Measurements from ENCODE around the gene TLE1.
A peak's percentile ranks its signal among the peaks of the same experiment; 100 is the strongest.

The TLE1 gene

DNA sequence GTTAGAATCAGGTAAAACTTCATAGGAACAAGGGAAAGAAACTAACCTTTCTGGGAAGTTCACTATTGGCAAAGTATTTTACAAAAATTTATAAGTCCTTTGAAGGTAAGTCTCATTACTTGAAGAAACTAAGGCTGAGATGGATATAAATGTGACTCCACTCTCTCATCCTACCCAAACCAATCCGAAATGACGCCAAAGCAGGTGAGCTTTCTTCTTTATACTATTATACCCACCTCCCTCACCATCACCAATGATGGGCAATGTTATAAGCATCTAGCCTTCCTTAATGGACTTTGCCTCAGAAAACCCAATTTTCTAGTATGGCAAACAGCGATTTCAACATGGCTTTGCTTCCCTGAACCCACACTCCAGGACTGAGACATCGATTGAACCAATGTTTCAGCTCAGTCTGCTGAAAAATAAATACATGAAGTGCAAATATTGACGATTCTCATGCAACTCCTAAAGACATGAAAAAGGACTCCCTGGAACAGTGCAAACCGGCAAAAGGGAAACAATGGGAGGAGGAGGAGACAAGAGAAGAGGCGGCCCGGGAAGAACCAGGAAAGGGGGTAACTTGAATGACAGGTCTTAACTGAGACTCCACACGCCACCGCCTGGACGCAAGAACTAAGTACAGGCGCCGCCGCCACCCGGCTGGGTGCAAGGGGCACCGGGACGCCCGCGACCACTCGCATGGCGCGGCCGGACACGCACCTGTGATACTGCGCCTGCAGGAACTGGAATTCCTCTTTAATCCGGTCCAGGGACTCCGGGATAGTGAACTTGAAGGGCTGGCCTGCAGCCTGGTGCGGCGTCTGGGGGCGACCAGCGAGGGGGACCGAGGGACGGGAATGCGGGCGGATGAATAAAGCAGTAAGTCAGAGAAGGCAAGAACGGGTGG lies 2.5 kb downstream of the TLE1 start:
- DNase-seq = peak; percentile 49

DNA sequence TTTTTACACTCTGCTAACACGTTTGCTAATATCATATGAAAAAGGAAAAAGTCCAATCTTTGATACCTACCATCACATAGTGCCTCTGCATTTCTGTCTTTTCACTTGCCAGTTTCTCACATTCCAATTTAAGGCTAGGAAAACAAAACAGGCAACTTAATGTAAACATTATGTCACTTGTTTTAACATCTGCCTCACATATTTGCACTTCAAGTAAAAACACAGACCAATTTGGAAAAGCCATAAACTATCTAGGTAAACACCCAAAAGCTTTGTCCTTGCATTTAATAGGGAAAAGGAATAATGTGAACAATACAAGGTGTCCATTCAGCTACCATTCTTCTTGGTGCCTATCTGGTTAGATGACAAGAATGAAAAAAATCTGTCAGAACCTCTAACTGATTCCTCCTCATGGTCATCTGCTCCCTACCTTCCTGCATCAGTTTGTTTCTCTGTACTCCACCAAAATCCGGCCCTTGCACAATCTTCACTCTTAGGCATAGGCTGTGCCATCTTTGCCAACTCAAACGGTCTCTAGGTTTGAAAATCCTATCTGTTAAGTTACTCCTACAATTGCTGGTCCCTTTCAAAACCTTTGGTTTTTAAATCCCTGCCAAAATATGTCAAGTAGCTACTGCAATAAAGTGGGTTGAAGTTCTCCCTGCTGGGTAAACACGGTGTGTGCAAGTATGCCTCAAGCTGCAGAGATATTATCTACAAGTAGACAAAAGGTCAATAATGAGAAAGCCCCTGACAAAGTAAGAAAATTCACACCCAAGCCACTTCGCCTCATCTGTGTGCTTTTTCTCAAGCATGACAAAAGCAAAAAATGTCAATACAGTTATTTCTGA lies 3.4 kb downstream of the TLE1 start:
- no peak for DNase-seq

DNA sequence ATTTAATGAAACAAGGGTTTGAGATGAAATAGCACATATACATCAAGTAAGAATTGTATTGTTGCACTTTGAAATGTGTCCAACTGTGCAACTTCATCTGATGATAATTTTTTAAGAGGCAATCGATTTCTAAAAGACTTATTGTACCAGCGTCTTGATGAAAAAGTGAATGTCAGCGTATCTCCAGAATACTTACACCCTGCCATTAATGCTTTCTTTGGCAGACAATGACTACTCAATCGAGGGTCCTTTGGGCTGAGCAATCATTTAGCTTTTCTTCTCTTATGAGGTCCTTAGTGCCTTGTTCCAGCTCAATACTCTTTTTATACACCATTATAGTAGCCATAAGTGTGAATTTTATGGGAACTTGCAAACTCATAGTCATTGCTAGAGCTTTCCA lies 4.7 kb downstream of the TLE1 start:
- DNase-seq = no peak

DNA sequence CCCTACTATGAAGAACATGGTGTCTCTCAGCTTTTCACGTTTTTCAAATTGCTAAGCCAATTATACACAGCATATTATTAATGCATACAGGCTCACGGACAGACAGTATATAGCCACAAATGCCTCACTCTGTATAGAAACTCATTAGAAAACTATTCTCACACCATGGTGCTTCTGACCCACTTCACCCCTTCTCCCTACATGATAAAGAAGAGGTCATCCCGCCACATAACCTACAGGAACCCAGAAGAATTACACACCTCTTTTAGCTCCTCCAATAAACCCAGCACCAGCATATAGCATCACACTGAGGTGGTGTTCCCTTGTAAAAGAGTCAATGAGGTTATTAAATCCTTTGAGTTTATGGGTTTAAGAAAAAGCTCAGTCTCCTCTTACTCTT lies 5.6 kb downstream of the TLE1 start:
- no peak for DNase-seq

DNA sequence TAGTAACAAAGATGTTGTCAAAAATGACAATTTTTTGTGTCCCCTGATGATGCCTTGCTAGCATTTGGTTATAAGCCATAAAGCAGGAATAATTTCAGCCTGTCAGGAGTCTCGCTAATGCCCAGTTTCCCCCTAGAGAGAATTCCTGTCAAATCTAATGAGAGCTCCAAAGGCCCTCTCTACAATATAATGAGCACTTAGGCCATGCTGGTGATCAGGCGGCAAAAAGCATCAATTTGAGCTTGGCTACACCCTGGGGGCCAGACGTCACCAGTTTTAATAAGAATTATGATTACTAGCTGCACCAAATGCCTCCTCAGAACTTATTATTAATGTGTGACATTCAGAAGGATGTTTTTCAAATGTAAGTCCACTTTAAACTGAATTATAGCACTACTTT lies 6.1 kb downstream of the TLE1 start:
- DNase-seq = no peak

DNA sequence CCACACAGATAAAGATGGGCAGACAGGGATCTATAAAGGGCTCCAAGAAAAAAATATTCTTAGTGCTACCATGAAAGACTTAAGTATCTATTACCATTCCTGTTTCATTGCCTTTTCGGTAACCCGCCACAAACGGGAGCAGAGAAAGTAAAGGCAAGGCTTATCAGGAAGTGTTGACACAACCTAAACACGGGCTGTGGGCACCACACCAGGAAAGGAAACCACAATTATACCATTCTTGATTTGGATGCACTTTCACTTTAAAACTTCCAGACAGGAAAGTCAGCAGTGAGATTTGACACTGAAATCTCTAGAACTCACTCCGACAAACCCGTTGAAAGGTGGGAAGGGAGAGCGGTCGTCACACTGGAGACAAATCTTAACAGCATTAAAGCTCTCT lies 6.5 kb downstream of the TLE1 start:
- no peak for DNase-seq

DNA sequence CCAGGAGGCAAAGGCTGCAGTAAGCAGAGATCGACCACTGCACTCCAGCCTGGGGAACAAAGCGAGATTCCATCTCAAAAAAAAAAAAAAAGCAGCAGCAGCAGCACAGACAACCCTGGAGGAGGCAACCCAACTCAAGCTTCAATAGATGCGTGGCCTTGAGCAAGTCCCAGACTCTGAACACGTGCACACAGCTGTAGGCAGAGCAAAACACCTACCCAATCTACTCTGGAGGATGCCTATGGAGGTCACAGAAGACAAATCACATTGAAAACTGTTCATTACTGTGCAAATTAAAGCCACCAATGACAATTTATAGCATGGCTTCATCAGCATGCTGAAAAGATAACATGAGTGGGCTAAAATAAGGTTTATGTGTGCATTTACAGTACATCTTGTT lies 7.2 kb downstream of the TLE1 start:
- no peak for DNase-seq

DNA sequence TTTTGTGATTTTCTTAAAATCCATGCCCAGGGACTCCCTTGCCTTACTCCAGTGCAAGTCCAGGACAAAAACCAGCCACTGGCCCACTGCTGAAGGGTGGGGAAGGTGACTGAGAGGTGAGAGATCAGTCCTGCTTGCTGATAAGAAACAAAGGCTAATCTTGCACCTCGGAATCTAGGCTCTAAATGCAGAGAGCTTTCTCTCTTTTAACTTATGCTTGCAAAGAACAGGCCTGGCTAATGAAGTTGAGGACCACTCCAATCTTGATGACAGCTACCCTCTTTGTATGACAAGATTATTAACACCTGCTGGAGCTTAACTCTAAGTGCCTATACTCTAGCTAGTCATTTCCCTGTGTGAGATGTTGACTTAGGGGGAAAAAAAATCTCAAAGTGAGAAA lies 8.8 kb downstream of the TLE1 start:
- no peak for DNase-seq

DNA sequence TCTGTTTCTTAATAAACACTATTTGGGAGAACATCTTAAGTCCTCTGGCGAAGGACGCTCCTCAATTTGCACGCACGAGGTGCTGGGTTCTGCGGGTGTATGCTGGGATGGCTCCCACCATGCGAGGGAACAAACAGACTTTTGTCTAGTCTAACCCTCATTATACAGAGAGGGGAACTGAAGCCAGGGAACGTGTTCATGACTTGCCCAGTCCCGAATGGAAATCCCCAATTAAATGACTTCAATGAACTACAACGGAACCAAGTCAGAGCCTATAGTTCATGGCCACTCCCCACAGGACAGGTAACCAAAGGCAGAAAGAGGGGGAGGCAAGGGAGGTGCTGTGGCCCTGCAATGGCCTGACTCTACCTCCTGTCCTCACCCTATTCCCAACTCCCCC lies 9.3 kb downstream of the TLE1 start:
- no peak for DNase-seq

DNA sequence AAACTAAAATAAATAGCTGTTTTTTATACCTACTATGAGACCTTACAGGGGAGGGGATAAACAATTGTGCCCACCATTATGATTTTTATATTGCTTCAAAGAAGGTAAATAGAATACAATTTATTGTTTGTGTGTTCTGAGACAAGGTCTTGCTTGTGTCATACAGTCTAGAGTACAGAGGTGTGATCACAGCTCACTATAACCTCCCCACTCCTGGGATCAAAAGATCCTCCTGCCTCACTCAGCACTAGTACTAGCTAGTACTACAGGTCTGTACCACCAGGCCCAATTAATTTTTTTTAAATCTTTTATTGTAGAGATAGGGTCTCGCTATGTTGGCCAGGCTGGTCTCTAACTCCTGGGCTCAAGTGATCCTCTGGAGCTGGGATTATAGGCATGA lies 11.3 kb downstream of the TLE1 start:
- no peak for DNase-seq

DNA sequence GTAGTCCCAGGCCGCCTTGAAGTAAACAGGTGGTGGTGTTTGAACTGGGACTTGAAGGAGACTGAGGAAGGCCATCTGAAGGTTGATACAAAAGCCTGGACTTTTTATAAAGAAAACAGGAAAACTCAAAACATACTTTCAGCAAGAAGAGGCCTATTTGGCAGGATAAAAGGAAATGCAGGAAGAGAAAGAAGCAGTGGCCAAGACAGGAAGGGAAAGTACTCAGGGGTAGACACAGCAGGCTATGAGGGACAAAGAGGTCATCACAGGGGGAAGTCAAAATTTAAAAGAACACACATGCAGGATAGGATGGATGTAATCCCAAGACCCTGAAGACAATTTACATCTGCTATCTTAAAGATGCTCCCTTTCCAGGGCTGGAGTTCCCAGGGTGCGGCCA lies 13.0 kb downstream of the TLE1 start:
- no peak for DNase-seq

DNA sequence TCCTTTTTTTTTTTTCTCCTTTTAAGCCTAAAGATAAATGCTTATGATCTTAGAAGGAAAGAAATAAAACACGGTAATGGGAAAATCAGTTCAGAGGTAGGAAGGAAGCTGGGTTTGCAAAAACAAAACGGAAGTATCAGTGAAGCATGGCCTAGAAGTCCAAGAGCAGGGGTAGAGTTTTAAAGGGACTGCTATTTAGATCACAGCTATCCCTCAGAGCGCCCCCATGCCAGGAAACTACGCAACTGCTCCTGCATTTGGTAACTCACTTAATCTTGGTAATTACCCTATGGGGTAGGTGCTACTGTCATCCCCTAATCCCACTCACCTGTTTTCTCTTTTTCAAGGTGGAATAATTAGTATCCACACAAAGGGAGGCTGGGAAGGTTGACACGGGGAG lies 16.0 kb downstream of the TLE1 start:
- no peak for DNase-seq

DNA sequence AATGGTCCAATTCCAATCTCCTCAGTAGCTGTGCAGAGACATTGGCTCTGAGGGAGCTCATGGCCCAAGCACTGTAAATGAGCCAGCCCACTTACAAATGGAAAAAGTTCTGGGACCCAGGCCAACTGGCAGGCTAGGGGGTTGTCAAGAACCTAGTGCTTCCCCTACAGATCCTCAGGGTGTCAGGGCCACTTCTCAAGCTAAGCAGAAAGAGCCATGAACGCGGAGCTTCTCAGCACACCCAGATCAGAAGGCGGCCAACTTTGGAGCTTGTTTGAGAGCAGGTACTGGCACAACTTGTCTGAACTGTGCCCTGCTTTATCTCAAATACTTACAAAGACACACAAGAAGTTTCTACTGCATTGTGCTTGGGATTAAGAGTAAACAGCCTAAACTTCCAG lies 17.5 kb downstream of the TLE1 start:
- no peak for DNase-seq

DNA sequence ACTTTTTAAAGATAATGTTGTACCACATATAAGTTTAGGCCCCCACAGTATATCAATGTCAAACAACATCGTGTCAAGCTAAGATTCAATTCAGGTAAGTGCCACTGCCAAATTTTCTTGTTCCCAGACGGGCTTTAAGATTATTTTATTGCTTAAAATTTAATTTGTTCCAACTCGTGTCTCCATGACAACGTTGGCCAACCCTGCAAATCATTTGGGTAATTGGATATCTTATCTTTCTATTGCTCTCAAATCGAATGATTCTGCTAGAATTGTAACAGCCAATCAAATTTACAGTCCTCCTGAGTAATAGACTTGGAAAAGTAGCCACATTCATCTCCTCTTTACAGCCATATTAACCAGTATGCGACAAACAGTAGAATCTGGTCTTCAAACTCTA lies 19.5 kb downstream of the TLE1 start:
- no peak for DNase-seq

DNA sequence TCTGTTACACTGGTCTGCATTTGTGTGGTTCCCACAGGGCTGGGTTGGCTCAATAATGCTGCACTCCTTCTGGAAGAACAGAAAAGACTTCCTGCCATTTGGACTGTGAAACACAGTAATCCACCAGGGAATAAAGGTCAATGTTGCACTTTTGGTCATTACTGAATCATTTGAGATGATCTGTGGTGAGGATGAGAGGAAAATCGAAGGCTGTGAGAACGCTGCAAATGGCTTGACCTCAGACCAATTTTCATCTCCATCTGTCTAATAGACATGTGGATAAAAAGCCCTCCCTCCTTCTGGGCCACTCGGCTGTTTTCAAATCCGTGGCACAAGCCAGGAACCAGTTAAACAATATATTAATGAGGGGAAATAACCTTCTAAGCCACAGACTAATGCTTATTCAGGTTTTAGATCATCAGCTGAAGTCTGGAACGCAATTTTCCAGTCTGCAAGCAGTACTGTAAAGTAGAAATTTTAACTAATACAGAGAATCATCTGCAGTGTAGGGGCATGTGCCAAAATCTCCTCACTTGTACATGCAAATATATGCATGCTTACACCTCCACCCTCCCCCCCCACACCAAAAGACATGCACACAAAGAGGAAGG lies 20.2 kb downstream of the TLE1 start:
- no peak for DNase-seq

DNA sequence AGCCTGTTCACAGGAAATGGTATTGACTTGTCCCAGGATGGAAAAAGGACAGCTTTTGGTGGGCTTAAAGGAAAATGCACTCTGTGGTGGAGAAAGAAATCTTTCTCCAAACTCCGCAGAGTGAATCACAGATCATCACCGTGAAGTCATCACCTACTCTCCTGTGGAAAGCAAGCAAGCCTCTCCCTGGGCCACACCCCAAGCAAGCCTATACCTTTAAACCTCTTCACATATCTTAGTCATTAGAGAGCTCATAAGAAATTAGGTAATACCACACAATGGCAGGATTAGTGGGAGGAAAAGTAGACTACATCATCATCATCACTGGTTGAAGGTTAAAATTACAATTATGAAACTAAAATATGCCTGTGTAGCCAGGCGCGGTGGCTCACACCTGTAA lies 23.2 kb downstream of the TLE1 start:
- no peak for DNase-seq

DNA sequence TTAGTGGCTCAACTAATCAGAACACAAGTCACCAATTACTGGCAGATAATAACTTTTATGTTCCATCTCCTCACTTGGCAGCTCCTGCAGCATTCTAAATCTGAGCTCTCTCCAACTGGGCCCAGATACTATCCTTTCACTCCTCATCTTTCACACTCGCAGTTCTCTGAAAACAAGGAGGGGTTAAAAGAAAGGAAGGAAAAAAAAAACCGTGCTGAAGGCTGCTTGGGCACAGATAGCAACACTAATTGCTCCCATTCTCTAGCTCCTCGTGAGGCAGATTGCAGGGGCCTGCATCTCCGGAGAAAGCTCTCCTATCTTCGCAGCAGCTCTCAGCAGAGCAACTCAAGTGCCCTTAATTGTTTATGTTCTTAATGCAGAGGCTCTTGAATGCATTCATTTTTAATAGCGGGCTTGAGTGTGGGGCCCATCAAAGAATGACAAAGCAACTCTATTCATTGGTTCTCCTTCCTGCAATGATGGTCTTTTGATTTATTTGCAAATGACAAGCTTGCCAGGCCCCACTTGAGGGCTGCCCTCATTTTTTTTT lies 23.9 kb downstream of the TLE1 start:
- DNase-seq = no peak

DNA sequence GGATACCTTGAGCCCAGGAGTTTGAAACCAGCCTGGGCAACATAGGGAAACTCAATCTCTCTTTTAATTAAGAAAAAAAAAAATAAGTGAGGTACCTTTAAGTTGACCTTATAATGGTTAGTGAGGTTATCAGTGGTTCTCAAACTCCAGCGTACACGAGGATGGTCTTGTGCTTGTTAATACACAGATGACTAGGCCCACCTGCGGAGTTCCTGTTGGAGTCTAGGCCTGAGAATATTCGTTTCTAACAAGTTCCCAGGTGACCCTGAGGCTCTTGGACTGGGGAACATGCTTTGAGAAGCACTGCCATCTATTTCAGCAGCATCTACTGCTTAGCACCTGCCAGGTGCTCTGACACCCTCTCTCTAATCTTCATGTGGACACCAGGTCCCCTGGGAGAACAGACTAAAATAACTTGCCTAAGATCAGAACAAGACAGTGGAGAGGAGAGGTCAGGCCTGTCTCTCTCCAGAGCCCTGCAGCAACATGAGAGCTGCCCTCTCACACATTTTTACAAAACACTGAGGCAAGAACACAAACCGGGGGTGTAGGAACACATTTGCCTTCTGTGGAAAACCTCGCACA lies 24.6 kb downstream of the TLE1 start:
- DNase-seq = no peak

DNA sequence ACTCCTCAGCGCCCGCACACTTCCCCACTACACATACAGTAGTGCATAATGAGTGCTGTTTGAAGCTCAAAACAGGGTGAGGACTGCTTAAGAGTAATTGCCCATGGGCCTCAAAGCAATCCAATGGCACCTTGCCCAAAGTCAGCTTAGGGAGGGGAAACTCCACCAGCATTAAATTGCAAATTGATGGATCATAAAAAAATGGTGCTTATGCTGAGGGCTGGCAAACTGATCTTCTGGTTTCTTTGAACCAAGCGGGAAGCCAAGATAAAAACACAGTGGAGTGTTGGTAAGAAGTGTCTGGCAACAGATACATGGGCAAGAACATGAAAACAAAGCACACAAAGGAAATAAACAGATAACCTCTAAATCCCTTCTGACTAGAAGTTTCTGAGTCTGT lies 28.0 kb downstream of the TLE1 start:
- DNase-seq = no peak

DNA sequence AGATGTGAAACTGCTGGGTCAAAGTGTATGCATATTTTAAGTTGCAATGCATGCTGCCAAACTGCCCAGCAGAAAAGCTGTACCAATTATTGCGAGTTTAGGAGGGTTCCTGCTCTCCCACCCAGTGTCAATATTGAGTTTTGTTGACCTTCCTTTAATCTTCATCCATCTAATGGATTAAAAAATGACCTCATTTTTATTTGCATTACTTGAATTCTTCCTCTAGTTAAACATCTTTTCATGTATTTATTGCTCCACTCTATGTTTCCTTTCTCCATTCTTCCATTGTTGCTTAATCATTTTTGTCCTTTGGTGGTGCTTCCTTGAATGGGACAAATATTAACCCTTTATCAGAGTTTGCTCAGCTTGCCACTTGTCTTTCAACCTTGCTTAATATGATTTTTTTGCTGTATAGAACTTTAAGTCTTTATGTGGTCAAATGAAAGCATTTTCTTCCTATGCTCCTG lies 32.4 kb downstream of the TLE1 start:
- no peak for DNase-seq

DNA sequence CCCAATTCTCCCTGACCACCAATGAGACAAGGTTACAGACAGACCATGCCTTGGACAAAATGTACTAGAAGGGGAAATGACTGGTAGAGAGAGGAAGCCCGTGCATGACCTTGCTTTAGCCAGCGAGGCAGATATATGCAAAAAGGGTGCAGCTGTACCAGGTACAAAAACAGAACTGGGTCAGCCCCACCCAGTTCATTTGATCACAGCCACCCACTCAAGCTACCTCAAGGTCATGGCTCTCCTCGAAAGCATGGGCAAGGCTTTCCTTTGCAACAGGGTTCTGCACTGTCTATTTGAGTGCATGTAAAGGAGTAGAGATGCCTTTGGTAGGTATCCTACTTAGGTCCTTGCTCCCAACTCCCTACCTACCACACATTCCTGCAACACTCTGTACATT lies 33.3 kb downstream of the TLE1 start:
- no peak for DNase-seq

DNA sequence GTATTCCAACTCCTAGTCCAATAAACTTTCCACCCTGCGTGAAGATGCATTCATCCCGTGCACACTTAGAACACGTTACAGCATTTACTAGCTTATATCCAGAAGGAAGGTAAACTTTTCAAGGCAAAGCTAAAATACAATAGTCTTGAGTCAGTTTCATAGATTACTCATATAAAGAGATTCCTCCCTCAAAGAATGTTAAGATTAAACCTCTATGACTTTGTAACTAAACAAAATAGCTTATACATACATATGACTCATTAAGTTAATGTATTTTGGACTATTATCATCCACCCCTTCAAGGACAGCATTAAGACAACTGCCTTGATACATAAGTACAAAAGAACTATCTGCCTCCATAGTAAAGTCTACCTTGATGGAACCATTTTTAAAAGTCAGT lies 36.1 kb downstream of the TLE1 start:
- DNase-seq = no peak

DNA sequence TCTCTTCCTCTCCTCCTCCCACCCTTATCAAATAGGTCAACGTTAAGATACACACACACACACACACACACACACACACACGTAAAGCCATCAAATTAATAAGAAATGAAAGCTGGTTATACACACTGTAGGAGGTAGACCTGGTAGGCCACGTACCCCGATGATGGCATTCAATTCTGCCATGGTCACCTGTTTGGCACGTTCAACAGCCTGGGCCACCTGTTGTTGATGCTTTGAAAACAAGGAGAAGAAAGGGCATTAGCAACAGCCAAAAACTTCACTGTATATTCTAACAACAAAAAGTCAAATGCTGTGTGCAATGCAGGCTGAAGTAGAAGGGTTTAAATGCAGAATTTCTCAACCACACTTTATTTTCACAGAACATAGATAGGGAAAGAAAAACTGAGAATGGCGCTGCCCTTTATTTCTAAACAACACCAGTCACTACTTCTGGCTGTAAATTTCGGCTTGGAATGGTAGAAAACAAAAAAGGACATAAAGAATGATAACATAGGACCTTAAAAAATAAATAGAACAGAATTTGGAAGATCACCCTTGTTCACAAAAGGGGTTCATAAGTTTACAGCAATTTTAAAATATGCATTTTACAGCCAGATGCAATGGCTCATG lies 37.2 kb downstream of the TLE1 start:
- no peak for DNase-seq

All from stimulated activated CD4-positive, alpha-beta T cell treated with anti-CD3 and anti-CD28 coated beads, Interleukin-15, amount 100 ng/mL, for 24 hours (primary cell).